Skeletal muscle satellite cell (primary cell): ENCODE results near the gene SLC25A29.
"Not testable (repeated sequence)": the region's sequence is repeated elsewhere in the genome, so short reads cannot be mapped to it uniquely, and the experiment has no call there.

Source experiments
- H3K27me3 ChIP-seq: 2 replicates; pipeline ENCODE4 v1.7.0; 2013; ENCODE audit warnings: low read length; ENCODE audit not compliant: control insufficient read depth, insufficient read depth
- H3K36me3 ChIP-seq: 2 replicates; pipeline ENCODE4 v1.7.0; 2013; ENCODE audit warnings: mild to moderate bottlenecking, control low read depth, low read length; ENCODE audit not compliant: insufficient read depth
- H3K4me1 ChIP-seq: 2 replicates; pipeline ENCODE4 v1.7.0; 2013; ENCODE audit warnings: low read length; ENCODE audit not compliant: control insufficient read depth, insufficient read depth
- H3K4me2 ChIP-seq: 2 replicates; pipeline ENCODE4 v1.7.0; 2013; ENCODE audit warnings: mild to moderate bottlenecking, low read length
- H3K4me3 ChIP-seq: 2 replicates; pipeline ENCODE4 v1.7.0; 2013; ENCODE audit warnings: low read length
- H3K9ac ChIP-seq: 2 replicates; pipeline ENCODE4 v1.7.0; 2013; ENCODE audit warnings: mild to moderate bottlenecking, low read depth, low read length, moderate library complexity
- H3K9me3 ChIP-seq: replicated peaks from 2 replicates; pipeline ENCODE4 v1.7.0; 2013; ENCODE audit warnings: mild to moderate bottlenecking, control low read depth, low read length

SLC25A29 gene

DNA sequence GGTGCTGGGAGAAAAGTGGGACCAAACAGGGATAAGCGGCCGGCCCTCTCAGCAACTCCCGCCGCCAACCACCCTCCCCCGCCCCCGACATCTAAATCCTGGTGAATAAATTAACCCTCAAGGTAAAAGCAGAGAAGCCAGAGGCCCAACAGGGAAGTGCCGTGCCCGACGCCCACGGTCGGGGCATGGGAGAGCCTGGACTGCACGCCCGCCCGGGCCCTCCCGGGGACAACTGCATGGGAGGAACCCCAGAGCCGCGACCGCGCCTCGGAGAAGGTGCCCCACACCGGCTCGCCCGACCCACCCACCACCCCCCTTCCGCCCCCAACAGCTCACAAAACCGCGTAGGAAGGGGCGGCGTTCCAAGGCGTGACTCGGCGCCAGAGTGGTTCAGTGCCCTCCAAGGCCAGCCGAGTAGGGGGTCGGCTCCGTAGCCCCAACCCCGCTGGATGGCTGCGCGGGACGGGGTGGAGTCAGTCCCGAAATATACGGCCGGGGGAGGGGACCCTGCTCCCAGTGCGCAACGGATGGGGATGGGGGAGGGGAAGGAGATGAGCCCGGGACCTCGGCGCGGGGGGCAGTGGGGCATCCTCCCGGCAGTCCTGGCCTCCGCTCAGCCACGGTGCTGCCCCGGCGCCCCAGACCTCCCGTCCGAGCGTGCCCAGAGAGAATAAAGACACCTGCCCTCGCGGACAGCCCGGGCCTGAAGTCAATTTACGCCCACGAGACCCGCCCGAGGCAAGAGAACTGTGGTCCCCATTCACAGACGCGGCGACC is 732 bp downstream of the SLC25A29 start:
- Histone ChIP-seq H3K4me1 (peaks cover 17% of the 10 kb centered on the region), H3K9me3 (no peaks in the 10 kb centered on the region), H3K9ac (peak overlapping the region; percentile 73), H3K27me3 (no peaks in the 10 kb centered on the region), H3K4me2 (peak overlapping the region; percentile 99), H3K36me3 (no peaks in the 10 kb centered on the region), H3K4me3 (peak overlapping the region; percentile 96)

DNA sequence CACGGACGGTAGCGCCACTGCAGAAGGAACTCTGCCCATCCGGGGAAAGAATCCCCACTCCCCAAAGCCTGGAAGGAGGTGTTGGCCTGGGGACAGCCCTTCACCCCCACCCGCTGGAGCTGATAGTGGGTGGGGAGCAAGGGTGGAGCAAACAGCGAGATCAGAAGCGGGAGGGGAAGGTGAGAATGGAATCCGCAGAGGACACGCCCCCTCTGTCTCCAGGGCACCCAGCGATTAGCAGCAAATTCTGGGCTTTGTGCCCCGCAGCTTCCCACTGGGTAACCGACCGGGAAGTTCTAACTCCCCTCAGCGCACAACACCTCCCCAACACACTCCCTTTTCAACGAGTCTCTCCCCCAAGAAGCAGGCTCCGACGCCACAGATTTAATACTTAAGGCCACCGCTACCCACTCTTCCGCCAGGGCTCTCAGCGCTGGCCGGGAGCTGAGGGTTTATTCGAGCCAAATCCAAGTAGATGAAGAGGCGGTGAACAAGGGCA is 1.4 kb downstream of the SLC25A29 start:
- H3K4me1 ChIP-seq = peaks cover 17% of the 10 kb centered on the region
- H3K9ac ChIP-seq = peak overlapping the region; percentile 35
- no peaks in the 10 kb centered on the region for H3K9me3 ChIP-seq
- H3K27me3 ChIP-seq = no peaks in the 10 kb centered on the region
- peak overlapping the region; percentile 96 for H3K4me3 ChIP-seq
- H3K36me3 ChIP-seq = no peaks in the 10 kb centered on the region
- H3K4me2 ChIP-seq = peak overlapping the region; percentile 99

GRCh38 chr14:100303925-100304324 is 2.3 kb downstream of the SLC25A29 start:
- Histone ChIP-seq H3K36me3 (no peaks in the 10 kb centered on the region), H3K4me1 (peaks cover 12% of the 10 kb centered on the region), H3K4me3 (no peak overlapping the region), H3K9ac (no peak overlapping the region), H3K27me3 (no peaks in the 10 kb centered on the region), H3K4me2 (no peak overlapping the region), H3K9me3 (no peaks in the 10 kb centered on the region)

- Histone ChIP-seq H3K9me3 (no peaks in the 10 kb centered on the region), H3K27me3 (no peaks in the 10 kb centered on the region), H3K4me3 (no peak overlapping the region), H3K4me2 (no peak overlapping the region), H3K36me3 (no peaks in the 10 kb centered on the region), H3K4me1 (peaks cover 12% of the 10 kb centered on the region), H3K9ac (no peak overlapping the region)
These were observed 3.1 kb downstream of the SLC25A29 start for GRCh38 chr14:100303179-100303578.

DNA sequence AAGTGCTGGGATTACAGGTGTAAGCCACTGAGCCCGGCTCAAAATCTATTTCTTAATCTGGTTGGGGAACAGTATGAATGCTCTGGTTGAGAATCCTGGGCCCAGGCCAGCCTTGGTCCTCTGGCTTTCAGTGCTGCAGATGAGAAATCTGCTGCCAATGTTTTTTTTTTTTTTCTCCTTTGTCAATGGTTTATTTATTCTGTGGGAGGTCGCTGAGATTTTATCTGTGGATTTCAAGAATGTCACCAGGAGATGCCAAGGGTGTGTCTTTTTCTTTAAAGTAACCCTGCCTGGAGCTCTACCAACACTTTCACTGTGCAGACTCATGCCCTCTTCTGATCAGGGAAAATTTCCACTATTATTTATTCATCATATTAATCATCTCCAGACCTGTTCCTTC is 3.6 kb downstream of the SLC25A29 start:
- H3K9ac ChIP-seq = no peak overlapping the region
- H3K36me3 ChIP-seq = peaks cover 2% of the 10 kb centered on the region
- peaks cover 16% of the 10 kb centered on the region for H3K4me1 ChIP-seq

GRCh38 chr14:100299238-100299560 is 7.0 kb downstream of the SLC25A29 start:
- Histone ChIP-seq H3K4me2 (no peak overlapping the region), H3K36me3 (peaks cover 2% of the 10 kb centered on the region), H3K9me3 (no peaks in the 10 kb centered on the region), H3K4me3 (no peak overlapping the region), H3K9ac (no peak overlapping the region), H3K27me3 (no peaks in the 10 kb centered on the region), H3K4me1 (peaks cover 13% of the 10 kb centered on the region)

More for the DNA sequence above, 3.6 kb downstream of the SLC25A29 start:
- H3K9me3 ChIP-seq = no peaks in the 10 kb centered on the region
- H3K27me3 ChIP-seq = no peaks in the 10 kb centered on the region
- no peak overlapping the region for H3K4me3 ChIP-seq
- H3K4me2 ChIP-seq = no peak overlapping the region

GRCh38 chr14:100298551-100299237 is 7.5 kb downstream of the SLC25A29 start:
- no peak overlapping the region for H3K4me2 ChIP-seq
- no peak overlapping the region for H3K9ac ChIP-seq
- no peaks in the 10 kb centered on the region for H3K27me3 ChIP-seq
- H3K4me1 ChIP-seq = peaks cover 13% of the 10 kb centered on the region
- H3K4me3 ChIP-seq = no peak overlapping the region
- peaks cover 2% of the 10 kb centered on the region for H3K36me3 ChIP-seq
- no peaks in the 10 kb centered on the region for H3K9me3 ChIP-seq

GRCh38 chr14:100297320-100298300 is 8.6 kb downstream of the SLC25A29 start:
- H3K4me3 ChIP-seq = peak overlapping the region; percentile 17
- H3K4me2 ChIP-seq = peak overlapping the region; percentile 36
- H3K9ac ChIP-seq = peak overlapping the region; percentile 38
- H3K9me3 ChIP-seq = no peaks in the 10 kb centered on the region
- H3K27me3 ChIP-seq = no peaks in the 10 kb centered on the region
- peaks cover 2% of the 10 kb centered on the region for H3K36me3 ChIP-seq
- H3K4me1 ChIP-seq = peaks cover 13% of the 10 kb centered on the region

GRCh38 chr14:100296729-100297128 is 9.5 kb downstream of the SLC25A29 start:
- Histone ChIP-seq H3K4me1 (peaks cover 13% of the 10 kb centered on the region), H3K9ac (peak overlapping the region; percentile 38)
- not testable (repeated sequence) for H3K4me2 ChIP-seq, H3K36me3 ChIP-seq, H3K9me3 ChIP-seq, H3K4me3 ChIP-seq, H3K27me3 ChIP-seq

GRCh38 chr14:100296106-100296651 is 10.1 kb downstream of the SLC25A29 start:
- H3K4me1 ChIP-seq = peaks cover 13% of the 10 kb centered on the region
- H3K4me2 ChIP-seq = no peak overlapping the region
- no peak overlapping the region for H3K9ac ChIP-seq
- no peaks in the 10 kb centered on the region for H3K27me3 ChIP-seq
- peaks cover 12% of the 10 kb centered on the region for H3K36me3 ChIP-seq
- H3K9me3 ChIP-seq = no peaks in the 10 kb centered on the region
- no peak overlapping the region for H3K4me3 ChIP-seq
